Suppressor macrophage treated with lipopolysaccharide for 4 hours (primary cell): ENCODE measurements around the gene CAPN15.

ENCODE experiments used
- DNase-seq: peaks from one replicate; pipeline ENCODE4 v3.0.0-alpha.2; 2020

The CAPN15 gene

GRCh38 chr16:563072-563644 lies 35.6 kb downstream of the CAPN15 start:
- no peak for DNase-seq

DNA sequence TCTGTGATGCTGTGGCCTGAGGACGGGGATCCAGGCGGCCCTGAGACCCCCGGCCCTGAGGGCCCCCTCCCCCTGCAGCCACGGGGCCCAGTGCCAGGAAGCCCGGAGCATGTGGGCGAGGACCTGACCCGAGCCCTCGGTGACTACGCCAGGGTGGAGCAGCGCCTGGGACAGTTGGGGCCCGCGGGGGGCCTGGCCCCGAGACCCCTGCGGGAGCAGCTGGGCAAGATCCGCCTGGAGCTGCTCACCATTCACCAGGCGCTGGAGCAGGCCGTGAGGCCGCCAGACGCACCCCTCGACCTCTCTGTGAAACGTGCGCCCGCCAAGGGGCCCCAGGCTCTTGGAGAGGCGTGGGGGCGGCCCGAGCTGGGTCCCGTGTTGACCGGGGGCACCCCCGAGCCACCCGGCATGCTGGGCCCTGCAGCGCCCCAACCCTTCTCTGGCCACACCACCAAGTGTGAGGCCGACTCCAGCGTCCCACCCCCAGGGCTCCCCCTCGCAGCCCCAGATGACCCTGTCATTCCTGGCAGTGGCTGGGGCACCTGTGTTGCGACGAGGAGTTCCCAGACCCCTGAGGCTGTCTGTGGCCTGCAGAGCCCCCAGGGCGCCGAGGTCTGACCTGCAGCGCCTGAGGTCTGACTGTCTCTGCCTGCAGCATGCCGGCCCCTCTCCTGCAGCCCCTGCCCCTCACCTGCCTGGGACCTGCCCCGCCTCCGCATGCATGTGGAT lies 37.3 kb downstream of the CAPN15 start:
- no peak for DNase-seq

- no peak for DNase-seq
Observed at GRCh38 chr16:565419-566330, 38.2 kb downstream of the CAPN15 start.

GRCh38 chr16:566475-567372 lies 39.2 kb downstream of the CAPN15 start, which contains the start of gene NHLRC4:
Gene NHLRC4, plus strand, starts transcription at chr16:567005. Its CDS starts 1,043 bp downstream, at chr16:568048.
- DNase-seq: peak; percentile 56

- DNase-seq: no peak
Observed at GRCh38 chr16:567373-568256, 40.1 kb downstream of the CAPN15 start.

DNA sequence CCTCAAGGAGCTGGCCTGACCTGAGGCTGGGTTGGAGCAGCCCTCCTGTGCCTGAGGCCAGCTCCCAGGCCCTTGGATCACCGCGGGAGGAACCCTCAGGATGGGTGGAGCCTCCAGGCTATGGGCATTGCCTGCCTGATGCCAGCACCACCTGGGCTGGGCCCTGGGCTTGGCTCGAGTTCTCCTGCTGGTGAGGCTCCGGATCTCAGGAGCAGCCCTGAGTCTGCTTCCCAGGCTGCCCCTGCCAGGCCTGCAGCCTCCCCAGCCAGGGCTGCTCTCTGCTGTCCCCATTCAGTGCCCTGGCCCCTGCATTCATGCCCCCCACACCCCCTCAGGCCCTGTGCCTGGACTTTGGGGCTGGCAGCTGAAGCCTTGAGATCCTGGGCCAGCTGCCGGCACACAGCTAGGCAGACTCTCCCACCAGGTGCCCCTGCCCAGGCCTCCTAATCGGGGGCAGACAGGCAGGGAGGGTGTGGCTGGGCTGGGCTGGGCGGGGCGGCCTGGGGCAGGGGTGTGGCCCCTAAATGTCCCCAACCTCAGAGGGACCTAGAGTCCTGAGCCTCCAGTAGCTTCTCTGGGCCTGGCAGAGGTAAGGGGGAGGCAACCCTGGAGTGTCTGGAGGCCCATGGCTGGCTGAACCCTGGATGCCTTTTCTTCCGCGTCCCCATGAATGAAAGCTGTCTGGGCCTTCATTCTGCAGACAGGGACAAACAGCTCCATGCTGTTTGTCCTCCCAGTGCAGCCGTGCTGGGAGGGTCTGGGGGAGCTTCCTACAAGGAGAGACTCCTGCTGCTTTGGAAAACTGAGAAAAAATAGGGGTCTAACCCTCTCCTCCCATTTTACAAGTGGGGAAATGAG lies 41.1 kb downstream of the CAPN15 start:
- DNase-seq: no peak

DNA sequence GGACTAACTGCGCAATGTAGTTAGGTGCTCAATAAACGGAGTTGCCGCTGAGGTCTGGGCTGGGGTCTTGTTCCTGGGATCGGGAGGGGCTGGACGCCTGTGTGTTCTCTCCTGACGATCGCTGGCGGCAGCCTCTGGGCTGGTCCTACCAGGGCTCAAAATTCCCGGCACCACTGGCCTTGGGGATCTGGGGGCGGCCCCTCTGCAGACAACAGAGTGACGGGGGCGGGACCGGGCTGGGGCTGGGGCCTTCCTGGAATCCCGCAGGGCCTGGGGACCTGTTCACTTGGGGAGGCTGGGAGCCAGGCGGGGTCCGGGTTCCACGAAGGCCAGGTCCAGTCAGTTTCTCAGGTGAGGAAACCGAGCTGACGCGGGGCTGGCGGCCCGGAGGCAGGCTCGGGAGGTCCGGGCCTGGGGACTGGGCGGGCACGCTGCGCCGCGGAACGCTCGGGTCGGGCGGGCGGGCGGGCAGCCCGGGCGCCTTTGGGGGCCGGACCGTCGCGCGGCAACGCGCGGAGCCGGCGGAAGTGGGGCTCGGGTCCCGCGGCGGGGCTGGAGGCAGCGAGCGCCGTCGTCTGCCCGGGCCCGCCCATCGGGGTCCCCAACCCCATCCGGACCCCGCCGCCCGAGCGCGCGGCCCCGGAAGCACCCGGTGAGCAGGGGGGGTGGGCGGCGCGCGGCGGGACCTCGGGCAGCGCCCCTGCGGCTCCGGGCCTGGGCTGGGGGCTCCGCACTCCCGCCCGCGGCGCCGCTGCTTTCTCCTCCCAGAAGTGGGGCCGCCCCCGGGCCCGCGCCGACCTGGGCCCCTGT lies 42.1 kb downstream of the CAPN15 start, which contains the start of gene PIGQ:
PIGQ (plus strand) TSS at position 524 of the 810 bp plus-strand sequence. CDS start 4,107 bp downstream, outside the sequence.
- peak; percentile 71 for DNase-seq

- no peak for DNase-seq
Observed at GRCh38 chr16:572865-573650, 45.5 kb downstream of the CAPN15 start.

- DNase-seq: no peak
Observed at GRCh38 chr16:574021-574760, 46.7 kb downstream of the CAPN15 start.

DNA sequence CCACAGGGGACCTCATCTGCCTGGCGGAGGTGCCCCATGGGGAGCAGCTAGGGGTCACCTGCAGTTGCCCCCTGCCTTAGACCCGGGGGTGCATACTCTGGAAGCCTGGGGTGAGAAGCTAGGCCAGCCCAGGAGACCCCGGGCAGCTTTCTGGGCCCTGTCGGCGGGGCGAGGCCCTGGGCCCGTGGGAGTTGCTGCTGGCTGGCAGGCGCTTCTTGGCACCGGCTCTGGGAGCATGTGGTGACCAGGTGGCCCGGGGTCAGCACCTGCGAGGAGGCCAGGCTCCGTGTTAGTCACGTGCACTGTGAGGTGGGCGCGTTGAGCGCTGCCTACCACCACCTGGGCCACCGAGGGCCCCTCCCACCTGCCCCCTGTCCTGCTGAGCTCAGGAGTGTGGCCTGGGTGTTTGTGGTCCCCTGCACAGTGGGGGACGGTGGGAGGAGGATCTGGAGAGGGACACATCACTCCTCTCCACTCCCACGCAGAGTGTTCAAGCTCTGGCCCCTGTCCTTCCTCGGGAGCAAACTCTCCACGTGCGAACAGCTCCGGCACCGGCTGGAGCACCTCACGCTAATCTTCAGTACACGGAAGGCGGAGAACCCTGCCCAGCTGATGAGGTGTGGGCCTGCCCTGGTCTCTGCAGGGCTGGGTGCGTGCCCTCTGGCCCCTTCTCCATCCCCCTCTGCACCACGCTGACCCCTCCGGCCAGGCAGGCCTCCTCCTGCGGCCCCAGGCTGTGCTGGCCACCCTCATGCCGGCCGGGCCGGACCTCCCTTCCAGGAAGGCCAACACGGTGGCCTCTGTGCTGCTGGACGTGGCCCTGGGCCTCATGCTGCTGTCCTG lies 48.1 kb downstream of the CAPN15 start:
- no peak for DNase-seq

DNA sequence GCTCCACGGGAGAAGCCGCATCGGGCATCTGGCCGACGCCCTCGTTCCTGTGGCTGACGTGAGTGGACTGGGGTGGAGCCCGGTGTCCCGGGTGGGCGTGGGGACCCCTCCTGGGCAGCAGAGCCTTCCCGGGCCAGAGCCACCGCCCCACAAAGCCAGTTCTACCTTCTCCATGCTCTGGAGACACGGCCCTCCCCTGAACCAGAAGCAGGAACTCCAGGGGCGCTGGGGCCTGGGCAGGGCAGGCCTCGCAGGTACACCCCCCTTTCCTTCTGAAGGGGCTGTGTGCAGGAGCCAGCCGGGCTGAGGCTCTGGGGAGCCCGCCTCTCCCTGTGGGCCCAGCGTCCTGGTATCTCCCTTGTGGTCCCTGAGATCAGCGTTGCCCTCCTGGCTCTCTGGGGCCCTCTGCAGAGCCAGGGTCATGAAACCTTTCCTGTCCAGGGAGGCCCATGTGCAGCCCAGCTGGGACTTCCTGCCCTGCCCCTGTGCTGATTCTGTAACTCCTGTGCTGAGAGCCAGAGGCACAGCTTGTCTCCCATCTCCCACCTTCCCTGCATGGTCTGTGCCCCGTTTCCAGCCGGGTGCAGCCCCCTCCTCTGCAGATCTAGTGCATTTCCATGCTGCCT lies 48.8 kb downstream of the CAPN15 start:
- no peak for DNase-seq

DNA sequence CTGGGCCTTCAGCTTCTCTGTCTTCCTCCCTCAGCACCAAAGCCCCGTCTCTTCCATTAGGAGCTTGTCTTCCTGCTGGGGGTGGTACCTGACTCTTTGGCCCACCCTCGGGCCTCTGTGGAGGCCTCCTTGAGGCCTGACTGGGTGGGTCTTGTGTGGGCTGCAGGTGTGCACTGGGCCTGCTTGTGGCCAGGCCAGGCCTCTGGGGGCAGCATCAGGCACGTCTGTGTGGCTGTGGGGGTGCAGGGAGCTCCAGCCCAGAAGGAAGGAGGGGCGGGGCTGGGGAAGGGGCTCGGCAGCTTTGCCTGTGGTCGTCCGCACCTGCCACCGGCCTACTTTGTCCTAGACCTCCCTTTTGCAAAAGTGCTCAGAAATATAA lies 49.3 kb downstream of the CAPN15 start:
- DNase-seq: no peak

- DNase-seq: no peak
Observed at GRCh38 chr16:577796-578195, 50.3 kb downstream of the CAPN15 start.

- DNase-seq: no peak
Observed at GRCh38 chr16:578232-578869, 50.8 kb downstream of the CAPN15 start.

- DNase-seq: peak; percentile 81
Observed at GRCh38 chr16:578870-579405, 51.4 kb downstream of the CAPN15 start.
